ENCODE measurements around the gene SLC26A3.

GRCh38 chr7:107728276-107728675 lies 74.7 kb downstream of the SLC26A3 start:
- TF ChIP-seq POLR2AphosphoS5 (IDR thresholded peaks at IDR 0.05; ENCODE audit: low read depth, low read length), result no peak
- TF ChIP-seq CTCF (IDR thresholded peaks at IDR 0.05; ENCODE audit: control extremely low read depth in 1 of 3, insufficient read depth in 1 of 3, low read depth in 1 of 3, low read length in 3 of 3), result no peak
- no peak for TF ChIP-seq TCF12 (IDR thresholded peaks at IDR 0.05; ENCODE audit: low read depth, low read length)
- no peak for TF ChIP-seq RNF2 (IDR thresholded peaks at IDR 0.05; ENCODE audit: borderline replicate concordance, low read depth, low read length, missing control alignments, poor library complexity, severe bottlenecking)
- TF ChIP-seq SIX5 (IDR thresholded peaks at IDR 0.05; ENCODE audit: low read depth, low read length), result no peak
- TF ChIP-seq GABPA (IDR thresholded peaks at IDR 0.05; ENCODE audit: borderline replicate concordance, insufficient read depth, low read length), result no peak
